Non-pigmented ciliary epithelial cell (primary cell): Measurements from ENCODE around the gene GHR.

Source experiments
- DNase-seq: peaks from one replicate; pipeline ENCODE4 v3.0.0-alpha.2; 2010; ENCODE audit warnings: low read depth

The GHR gene

GRCh38 chr5:42423285-42424165 is at the start of gene GHR:
Gene GHR, plus strand, starts transcription at chr5:42423439. Its CDS starts 142,436 bp downstream, at chr5:42565875.
- peak; percentile 81 for DNase-seq

DNA sequence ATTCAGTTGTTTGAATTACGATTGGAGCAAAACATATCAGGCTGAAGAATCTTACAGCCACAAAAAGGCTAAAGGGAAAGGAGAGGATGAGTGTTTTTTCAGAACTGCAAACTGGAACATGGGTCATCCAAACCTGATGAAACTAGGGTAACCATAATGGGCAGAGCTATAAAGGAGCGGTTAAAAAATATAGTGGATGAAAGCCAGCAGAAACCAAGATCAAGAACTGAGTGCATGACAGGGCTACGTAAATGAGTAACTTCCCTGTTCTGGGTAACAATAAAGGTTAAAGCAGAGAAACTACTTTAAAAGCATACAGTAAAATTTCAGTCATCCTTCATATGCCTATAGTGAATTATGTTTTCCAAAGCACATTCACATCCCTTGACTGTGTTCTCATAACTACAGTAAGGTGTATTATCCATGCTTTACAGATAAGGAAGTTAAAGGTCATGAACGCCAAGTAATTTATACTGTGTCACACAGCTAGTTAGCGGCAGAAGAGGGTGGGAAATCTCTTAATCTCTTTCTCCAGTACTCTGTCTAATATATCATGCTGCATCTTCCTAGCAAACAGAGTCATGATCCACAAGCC is 48.5 kb upstream of the GHR start:
- no peak for DNase-seq

GRCh38 chr5:42377496-42377895 is 45.7 kb upstream of the GHR start:
- DNase-seq: no peak

GRCh38 chr5:42381973-42382372 is 41.3 kb upstream of the GHR start:
- DNase-seq: no peak

DNA sequence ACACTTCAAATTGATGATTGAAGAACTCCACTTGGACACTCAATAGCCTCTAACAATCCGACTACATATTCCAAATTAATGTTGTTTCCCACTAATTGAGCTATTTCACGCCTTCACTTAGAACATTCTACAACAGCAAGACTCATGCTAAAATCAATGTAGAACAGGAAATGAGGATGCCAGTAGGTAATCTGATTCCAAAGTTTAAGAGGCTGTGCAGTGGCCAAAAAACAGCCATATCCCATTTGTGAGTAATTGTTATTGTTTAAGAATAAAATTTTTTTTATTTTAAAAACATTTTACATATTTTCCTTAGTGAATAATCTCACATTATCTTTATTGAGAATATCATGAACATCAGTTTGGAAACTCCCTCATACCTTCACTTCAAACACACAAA is 35.7 kb upstream of the GHR start:
- DNase-seq: no peak

DNA sequence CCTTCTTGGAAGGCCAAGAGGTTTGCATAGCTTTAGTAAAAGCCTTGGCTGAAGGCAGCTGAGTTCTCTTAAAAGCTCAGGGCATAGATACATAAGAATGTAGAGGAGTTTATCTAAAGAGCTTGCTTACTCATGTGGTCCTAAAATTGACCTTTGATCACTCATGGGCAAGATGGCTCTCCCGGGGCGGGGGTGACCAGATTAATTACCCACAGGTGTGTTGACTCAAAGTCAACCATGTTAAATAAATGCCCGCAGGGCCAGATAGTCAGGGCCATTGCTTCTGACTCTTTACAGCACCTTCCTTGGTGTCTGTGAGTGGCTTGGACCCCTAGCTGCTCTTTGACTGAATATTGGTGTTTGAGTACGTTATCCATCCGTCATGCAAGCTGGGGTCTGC is 33.1 kb upstream of the GHR start:
- DNase-seq: no peak

- DNase-seq: no peak
Observed at GRCh38 chr5:42392917-42393316, 30.3 kb upstream of the GHR start.

DNA sequence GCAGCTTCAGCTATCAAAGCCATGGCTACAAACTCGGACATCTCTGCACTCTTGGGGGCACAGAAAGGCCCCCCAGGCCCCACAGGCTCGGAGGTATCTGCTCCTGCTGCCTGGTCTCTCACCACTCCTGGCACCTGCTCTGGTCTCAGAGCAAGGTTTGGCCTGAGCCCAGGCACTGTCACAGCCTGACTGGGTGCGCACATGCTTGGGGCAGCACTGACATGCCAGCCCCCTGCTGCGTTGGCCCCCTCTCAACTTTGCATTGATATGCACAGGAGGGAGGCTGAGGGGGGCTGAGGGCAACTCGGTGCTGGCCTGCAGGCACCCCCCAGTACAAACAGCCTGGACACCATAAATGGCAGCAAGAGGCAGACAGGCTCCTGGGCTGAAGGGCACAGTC is 27.1 kb upstream of the GHR start:
- DNase-seq: no peak

DNA sequence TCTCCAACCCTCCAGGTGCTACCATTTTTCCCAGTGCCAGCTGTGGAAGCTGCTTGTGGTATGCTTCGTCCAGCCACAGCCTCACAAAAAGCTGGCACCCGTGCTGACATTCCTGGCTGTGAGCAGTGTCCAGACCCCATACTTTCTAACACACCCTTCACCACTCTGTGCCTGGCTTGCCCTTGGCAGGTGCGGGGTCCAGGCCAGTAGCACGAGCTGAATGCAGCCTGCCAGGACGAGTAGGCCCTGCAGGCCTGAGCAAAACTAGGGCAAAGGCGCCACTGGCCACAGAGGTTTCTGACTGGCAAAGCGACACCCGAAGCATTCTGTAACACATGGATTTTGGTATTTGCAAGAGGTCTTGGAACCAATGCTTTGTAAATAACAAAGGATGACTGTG is 26.0 kb upstream of the GHR start:
- DNase-seq: no peak

DNA sequence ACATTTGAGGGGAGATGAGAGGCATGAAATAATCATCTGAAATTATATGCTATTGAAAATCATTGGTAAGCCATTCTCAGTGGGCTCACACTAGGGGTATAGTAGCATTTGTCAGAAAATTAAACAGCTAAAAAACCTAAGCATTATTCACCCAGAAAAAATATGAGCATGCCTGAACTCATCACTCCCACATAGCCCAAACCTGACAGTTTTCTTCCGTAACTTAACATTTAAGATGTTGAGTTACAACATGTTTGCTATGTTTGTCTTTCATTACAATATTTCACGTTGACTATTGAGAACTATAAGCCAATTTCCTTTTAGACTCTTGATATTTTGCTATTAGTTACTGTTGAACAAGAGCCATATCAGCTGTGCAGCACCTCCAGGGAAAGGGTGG is 23.5 kb upstream of the GHR start:
- no peak for DNase-seq

DNA sequence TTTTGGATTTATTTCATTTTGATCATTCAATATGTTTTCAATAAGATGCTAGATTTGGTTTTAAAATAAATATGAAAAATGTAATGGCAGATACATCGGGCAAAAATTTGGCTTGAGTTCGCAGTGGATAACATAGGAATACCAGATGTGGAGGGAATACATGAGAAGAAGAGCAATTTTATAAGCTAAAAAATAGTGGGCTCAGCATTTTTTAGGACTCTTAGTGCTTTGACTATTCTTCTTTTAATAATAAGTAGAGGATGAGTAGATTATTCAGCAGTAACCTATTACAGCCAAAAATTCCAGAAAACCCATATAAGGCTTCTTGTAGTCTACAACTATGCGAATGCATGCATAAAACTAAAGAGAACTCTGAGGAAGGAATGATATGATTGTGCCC is 22.8 kb upstream of the GHR start:
- no peak for DNase-seq

- DNase-seq: no peak
Observed at GRCh38 chr5:42403236-42403635, 20.0 kb upstream of the GHR start.

GRCh38 chr5:42404366-42404765 is 18.9 kb upstream of the GHR start:
- DNase-seq: no peak

DNA sequence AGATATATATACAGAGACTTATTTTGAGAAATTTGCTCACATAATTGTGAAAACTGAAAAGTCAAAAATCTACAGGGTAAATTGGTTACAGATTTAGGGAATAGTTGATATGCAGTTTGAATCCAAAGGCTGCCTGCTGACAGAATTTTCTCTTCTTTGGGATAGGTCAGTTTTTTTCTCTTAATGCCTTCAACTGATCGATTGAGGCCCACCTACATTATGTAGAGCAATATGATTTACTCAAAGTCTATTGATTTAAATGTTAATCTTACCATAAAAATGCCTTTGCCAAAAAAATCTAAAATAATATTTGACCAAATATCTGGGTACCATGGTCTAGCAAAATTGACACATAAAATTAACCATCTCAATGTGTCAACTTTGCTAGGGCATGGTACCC is 3.9 kb upstream of the GHR start:
- DNase-seq: no peak

DNA sequence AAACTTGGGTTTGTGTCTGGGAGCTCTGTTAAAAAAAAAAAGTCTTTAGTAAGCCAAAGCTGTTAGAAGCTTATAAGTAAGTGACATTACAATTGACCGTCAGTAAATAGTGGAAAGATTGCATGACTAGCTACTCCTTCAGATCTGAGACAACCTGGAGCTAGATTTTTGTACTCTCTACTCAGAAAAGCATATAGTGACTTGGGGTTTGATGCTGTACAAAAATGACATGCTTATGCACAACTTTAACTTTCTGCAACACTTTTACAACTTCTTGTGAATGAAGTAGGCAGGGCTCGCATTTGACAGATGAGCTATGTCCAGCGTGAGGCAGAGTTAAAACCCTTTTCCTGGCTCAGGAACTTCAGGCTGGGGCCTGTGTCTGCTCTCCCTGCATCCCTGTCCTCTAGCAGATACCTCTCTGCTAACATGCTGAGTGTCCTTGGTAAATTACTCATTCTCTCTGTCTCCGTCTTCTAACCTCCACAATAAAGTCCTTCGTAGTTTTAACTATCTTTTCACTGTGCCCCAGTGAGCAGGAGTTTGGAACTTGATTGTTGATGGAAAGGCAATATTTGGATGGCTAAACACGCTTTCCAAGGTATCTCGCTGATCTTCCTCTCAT is 471 bp upstream of the GHR start:
- no peak for DNase-seq

- DNase-seq: no peak
Observed at GRCh38 chr5:42426016-42426415, 2.8 kb downstream of the GHR start.

DNA sequence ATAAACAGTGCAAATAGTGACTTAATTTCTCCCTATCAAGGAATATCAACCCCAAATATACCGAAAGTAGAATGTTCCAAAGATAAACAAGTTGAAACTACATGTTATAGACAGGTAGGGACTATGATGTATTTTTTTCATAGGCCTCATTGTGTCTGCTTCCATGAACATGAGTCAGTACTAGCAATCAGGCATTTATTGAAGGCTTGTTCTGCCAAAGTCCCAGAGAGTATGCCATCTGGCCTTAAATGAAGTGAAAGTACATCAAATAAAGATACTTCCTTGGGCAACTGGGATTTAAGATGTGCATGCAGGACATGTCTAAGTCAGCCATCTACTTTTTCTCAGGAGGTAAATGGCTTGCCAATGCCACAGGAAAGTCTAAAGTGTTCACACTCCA is 6.5 kb downstream of the GHR start:
- DNase-seq: no peak

GRCh38 chr5:42434047-42434724 is 10.9 kb downstream of the GHR start:
- no peak for DNase-seq

DNA sequence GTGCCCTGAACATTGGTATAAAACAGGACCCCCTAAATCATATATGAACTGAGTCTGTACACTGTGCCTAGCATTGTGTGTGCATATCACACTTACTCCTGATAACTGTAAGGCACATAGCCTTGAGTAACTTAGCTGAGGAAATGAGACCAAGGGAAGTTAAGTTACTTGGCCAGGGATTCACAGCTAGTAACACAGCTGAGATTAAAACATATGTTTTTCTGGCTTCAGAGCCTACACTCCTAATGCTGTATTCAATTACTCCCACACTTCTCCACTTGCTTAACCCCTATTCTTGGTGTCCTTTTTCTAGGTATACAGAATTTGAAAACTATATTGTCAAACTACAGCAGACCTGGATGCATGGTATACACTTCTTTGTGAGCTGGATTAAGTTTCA is 12.8 kb downstream of the GHR start:
- no peak for DNase-seq

DNA sequence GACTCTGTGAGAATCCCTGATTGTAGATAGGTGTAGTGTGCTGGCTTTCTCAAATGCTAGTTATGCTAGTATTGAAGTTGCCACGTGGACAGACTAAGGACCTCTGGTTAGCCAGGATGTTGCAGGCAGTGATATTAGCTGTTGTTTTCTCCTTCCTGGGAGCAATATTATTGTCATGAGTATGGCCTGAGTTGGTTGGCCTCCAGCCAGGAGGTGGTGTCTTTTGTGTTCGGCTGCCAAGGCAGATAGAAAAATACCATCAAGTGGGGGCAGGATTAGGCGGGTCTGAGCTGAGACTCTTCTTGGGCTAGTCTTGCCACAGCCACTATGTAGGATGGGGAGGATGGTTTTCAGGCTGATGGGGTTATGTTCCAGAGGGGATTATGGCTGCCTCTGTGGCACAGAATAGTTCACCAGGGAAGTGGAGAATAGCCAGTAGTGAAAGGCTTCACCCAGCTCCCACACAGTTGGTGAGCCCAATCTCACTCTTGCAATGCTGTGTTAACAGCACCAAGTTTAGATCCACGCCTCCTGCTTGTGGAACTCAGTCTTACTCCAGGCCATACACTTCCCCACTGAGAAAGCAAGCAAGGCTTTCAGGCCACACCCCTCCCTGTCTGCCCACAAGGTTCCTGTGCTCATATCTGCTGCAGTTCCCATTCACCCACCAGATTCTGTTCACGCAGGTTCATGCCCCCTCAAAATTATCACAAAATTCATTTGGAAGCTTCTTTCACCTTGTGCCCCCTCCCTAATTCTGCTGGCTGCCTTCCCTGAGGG is 31.2 kb downstream of the GHR start:
- no peak for DNase-seq

DNA sequence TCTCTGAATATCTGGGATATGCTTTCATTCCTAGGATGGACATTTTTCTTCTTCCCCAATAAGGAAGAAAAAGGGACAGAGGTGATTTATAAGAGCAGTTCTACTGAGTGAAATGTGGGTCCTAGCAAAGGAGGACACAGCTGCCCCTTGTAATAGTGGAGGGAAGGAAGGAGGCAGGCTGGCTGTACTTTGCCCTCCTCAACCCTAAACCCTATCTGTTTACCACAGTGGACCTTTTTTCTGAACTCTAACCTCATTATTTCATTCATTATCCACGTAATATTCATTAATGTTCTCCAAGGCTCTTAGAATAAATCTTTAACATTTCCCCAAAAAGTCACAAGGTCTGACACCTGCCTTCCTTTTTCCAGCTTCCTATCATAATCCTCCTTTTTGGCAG is 37.8 kb downstream of the GHR start:
- DNase-seq: no peak

DNA sequence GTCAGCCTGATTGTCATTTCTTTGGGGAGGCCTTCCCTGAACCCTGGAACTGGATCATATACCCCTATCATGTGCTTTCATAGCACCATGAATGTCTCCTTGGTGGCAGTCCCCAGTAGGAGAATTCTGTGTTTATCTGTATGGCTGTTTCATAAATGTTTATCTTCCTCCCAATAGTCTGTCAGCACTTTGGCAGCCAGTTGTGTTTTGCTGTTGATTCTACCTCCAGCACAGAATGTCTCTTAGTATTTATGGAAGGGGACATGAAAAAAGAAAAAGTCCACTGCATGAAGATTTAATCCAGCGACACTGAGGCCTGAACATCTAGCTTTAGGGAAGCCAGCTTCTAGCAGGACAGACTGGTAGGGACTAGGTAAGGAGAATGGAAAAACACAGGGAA is 38.3 kb downstream of the GHR start:
- no peak for DNase-seq
